ENCODE data around the gene TPH1. TPM values are rescaled to one million over a fixed set of nuclear protein-coding genes. Genes with fewer than 3 reads are reported as not detected.

TPH1 gene
- total RNA-seq, 1 donor from 2014 or later = under 0.01 TPM

DNA sequence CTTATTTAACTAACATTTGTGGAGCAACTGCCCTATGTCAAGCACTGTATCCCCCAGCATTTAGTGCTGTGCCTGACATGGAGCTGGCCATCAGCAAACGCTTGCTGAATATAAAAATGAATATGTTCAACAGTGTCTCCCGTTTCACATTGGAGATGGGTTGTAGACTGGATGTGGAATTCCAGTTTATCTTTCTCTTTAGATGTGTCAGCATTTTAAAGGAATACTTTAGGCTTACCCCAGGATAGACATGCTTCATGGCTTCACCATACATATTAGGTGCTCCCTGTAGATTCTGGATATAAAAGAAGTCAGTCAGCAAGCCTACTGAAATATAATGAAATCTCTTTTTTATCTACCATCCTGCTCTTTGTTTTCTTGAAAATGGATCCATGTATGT, 21.3 kb upstream of the TPH1 start:
- H3K4me3 ChIP-seq (ENCODE audit: low read length in 3 of 3) = no peak overlapping the region
- H3K4me1 ChIP-seq (ENCODE audit: control insufficient read depth in 3 of 3, insufficient read depth in 3 of 3, low read length in 3 of 3) = no peaks in the 10 kb centered on the region

DNA sequence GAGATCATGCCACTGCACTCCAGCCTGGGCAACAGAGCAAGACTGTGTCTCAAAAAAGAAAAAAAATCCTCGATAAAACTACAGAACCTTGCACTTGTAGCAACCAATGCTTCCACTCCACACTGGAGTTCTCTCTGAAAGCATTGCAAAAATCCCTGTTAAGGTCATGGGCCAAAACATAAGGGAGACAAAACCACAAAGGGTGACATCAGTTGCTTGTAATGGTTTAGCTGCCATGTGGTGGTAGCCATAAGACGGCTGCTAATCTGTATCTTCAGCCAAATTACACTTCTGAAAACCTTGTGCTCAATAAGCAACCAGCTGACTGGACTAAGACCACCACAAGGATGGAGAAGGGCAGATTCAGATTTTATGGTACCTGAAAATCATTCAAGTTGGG, 20.6 kb upstream of the TPH1 start:
- Histone ChIP-seq H3K9ac (ENCODE audit: low read depth in 1 of 3, low read length in 3 of 3) (no peak overlapping the region), H3K27me3 (ENCODE audit: control insufficient read depth in 3 of 3, insufficient read depth in 3 of 3, low read length in 3 of 3) (no peaks in the 10 kb centered on the region), H3K27ac (ENCODE audit: low read depth, low read length) (no peak overlapping the region), H3K4me1 (ENCODE audit: control insufficient read depth in 3 of 3, insufficient read depth in 3 of 3, low read length in 3 of 3) (no peaks in the 10 kb centered on the region), H3K36me3 (ENCODE audit: control insufficient read depth in 3 of 3, insufficient read depth in 3 of 3, low read length in 3 of 3) (no peaks in the 10 kb centered on the region), H3K9me3 (ENCODE audit: control insufficient read depth in 3 of 3, low read length in 3 of 3) (no peaks in the 10 kb centered on the region), H3K4me3 (ENCODE audit: low read length in 3 of 3) (no peak overlapping the region)

More for the DNA sequence above, 21.3 kb upstream of the TPH1 start:
- H3K36me3 ChIP-seq (ENCODE audit: control insufficient read depth in 3 of 3, insufficient read depth in 3 of 3, low read length in 3 of 3) = no peaks in the 10 kb centered on the region
- H3K9ac ChIP-seq (ENCODE audit: low read depth in 1 of 3, low read length in 3 of 3) = no peak overlapping the region
- no peaks in the 10 kb centered on the region for H3K27me3 ChIP-seq (ENCODE audit: control insufficient read depth in 3 of 3, insufficient read depth in 3 of 3, low read length in 3 of 3)
- no peak overlapping the region for H3K27ac ChIP-seq (ENCODE audit: low read depth, low read length)
- H3K9me3 ChIP-seq (ENCODE audit: control insufficient read depth in 3 of 3, low read length in 3 of 3) = no peaks in the 10 kb centered on the region

DNA sequence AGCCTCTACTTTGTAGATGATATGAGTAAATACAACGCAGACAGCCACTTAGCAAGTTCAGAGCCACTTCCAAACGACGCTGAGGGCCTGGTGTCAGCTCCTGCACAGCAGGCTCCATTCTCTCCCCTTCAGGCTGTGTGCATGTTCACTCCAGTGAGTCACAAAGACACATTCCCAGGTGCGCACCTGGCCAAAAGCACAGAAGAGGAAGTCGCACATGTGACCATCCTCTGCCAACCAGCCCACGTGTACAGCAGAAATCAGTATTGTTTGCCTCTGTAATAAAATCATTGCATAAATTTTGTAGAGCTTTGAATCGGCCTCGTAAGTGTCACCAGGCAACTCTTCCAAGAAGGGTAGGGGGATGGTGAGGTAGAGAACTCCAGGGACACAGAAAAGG, 19.5 kb upstream of the TPH1 start:
- Histone ChIP-seq H3K9ac (ENCODE audit: low read depth in 1 of 3, low read length in 3 of 3) (no peak overlapping the region), H3K27me3 (ENCODE audit: control insufficient read depth in 3 of 3, insufficient read depth in 3 of 3, low read length in 3 of 3) (no peaks in the 10 kb centered on the region), H3K36me3 (ENCODE audit: control insufficient read depth in 3 of 3, insufficient read depth in 3 of 3, low read length in 3 of 3) (no peaks in the 10 kb centered on the region), H3K4me1 (ENCODE audit: control insufficient read depth in 3 of 3, insufficient read depth in 3 of 3, low read length in 3 of 3) (no peaks in the 10 kb centered on the region), H3K27ac (ENCODE audit: low read depth, low read length) (no peak overlapping the region), H3K9me3 (ENCODE audit: control insufficient read depth in 3 of 3, low read length in 3 of 3) (no peaks in the 10 kb centered on the region), H3K4me3 (ENCODE audit: low read length in 3 of 3) (no peak overlapping the region)

DNA sequence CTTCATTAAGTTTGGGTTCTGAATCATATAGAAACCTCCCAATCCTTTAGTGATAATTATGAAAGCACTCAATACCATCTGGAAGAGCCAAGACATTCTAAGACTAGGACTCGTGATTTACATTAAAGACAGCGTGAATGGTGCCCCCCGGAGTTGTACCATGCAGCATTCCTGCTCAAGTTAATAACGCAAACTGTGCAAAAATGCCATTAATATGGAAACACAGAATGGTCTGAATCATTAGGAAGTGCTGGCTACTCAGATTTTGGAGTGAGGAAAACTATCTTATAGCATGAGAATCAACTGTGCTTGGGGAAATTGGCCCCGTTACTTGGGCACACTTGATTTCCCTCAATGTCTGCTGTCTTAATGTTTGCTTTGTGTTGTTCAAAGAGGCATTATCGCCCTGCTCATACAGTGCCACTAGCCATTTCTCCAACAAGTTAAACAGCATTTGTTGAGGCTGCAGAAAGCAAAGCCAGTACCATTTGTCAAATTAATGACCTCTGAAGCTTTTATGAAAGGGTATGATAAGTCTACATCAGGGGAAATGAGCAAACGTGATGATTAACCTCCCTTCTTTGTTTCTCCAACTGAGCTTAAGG, 18.5 kb upstream of the TPH1 start:
- Histone ChIP-seq H3K4me1 (ENCODE audit: control insufficient read depth in 3 of 3, insufficient read depth in 3 of 3, low read length in 3 of 3) (no peaks in the 10 kb centered on the region), H3K36me3 (ENCODE audit: control insufficient read depth in 3 of 3, insufficient read depth in 3 of 3, low read length in 3 of 3) (no peaks in the 10 kb centered on the region), H3K9ac (ENCODE audit: low read depth in 1 of 3, low read length in 3 of 3) (no peak overlapping the region), H3K4me3 (ENCODE audit: low read length in 3 of 3) (no peak overlapping the region), H3K27me3 (ENCODE audit: control insufficient read depth in 3 of 3, insufficient read depth in 3 of 3, low read length in 3 of 3) (no peaks in the 10 kb centered on the region), H3K9me3 (ENCODE audit: control insufficient read depth in 3 of 3, low read length in 3 of 3) (no peaks in the 10 kb centered on the region), H3K27ac (ENCODE audit: low read depth, low read length) (no peak overlapping the region)

DNA sequence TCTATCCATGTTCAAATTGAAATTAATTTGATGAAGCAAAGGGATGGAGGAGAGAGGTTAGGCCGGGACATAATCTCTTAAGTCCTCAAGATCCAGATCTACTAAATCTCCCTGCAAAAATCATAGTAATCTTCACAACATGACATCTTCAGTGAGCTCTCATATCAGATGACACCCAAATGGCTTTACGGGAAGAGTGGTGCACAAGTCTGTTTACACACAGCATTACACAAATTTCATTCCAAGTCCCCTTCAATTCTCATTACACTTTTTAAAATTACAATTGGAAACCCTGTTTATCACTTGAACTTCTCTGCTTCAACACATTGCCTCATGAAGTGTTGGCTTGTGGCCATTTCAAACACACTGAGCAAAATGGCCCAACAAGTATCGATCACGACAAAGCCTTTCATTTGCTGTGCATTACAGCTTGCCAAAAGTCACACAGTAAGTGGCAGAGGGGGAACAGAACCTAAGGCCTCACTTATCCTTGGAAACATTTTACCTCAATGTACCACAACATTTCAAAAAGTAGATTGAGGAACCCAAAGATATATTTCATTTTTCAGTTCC, 17.9 kb upstream of the TPH1 start:
- Histone ChIP-seq H3K36me3 (ENCODE audit: control insufficient read depth in 3 of 3, insufficient read depth in 3 of 3, low read length in 3 of 3) (no peaks in the 10 kb centered on the region), H3K4me1 (ENCODE audit: control insufficient read depth in 3 of 3, insufficient read depth in 3 of 3, low read length in 3 of 3) (no peaks in the 10 kb centered on the region), H3K27ac (ENCODE audit: low read depth, low read length) (no peak overlapping the region), H3K9ac (ENCODE audit: low read depth in 1 of 3, low read length in 3 of 3) (no peak overlapping the region), H3K4me3 (ENCODE audit: low read length in 3 of 3) (no peak overlapping the region), H3K9me3 (ENCODE audit: control insufficient read depth in 3 of 3, low read length in 3 of 3) (no peaks in the 10 kb centered on the region), H3K27me3 (ENCODE audit: control insufficient read depth in 3 of 3, insufficient read depth in 3 of 3, low read length in 3 of 3) (no peaks in the 10 kb centered on the region)

DNA sequence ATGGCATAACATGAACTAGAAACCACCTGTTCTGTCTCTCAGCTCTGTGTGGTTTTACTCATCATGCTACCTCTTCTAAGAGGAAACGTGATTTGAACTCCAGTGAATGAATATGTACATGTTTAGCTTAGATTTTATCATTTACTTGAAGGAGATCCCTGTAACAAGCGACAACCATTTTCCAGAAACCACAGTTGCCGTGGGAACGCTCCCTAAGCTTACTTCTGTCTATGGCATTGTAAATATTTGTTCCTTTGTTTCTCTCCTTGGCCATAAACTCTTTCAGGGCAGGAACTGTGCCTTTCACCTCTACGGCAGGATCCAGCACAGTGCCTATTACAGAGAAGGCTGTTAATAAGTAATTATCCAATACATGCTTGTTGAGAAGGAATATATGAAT, 17.1 kb upstream of the TPH1 start:
- H3K4me3 ChIP-seq (ENCODE audit: low read length in 3 of 3) = no peak overlapping the region

DNA sequence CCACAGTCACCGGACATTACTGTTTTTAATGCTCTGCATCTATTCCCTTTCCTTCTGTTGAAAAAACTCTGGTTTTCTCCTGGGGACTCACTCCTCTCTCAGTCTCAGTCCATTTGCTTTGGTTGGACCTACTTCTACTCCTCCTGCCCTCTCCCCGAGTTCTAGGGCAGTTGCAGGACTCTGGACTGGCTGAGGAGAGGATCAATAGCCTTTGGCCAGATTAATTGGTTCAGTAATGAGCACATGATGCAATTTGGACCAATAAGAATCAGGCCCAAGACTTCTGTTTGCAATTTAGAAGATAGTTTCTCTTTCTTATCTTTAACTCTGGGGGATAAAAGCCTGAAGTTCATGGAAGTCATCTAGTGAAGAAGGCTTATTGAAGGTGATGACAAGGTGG, 15.3 kb upstream of the TPH1 start:
- H3K4me1 ChIP-seq (ENCODE audit: control insufficient read depth in 3 of 3, insufficient read depth in 3 of 3, low read length in 3 of 3) = no peaks in the 10 kb centered on the region
- no peaks in the 10 kb centered on the region for H3K27me3 ChIP-seq (ENCODE audit: control insufficient read depth in 3 of 3, insufficient read depth in 3 of 3, low read length in 3 of 3)
- no peaks in the 10 kb centered on the region for H3K36me3 ChIP-seq (ENCODE audit: control insufficient read depth in 3 of 3, insufficient read depth in 3 of 3, low read length in 3 of 3)
- no peak overlapping the region for H3K9ac ChIP-seq (ENCODE audit: low read depth in 1 of 3, low read length in 3 of 3)
- H3K9me3 ChIP-seq (ENCODE audit: control insufficient read depth in 3 of 3, low read length in 3 of 3) = no peaks in the 10 kb centered on the region
- H3K4me3 ChIP-seq (ENCODE audit: low read length in 3 of 3) = no peak overlapping the region
- no peak overlapping the region for H3K27ac ChIP-seq (ENCODE audit: low read depth, low read length)

More for the DNA sequence above, 17.1 kb upstream of the TPH1 start:
- H3K9ac ChIP-seq (ENCODE audit: low read depth in 1 of 3, low read length in 3 of 3) = no peak overlapping the region
- no peaks in the 10 kb centered on the region for H3K27me3 ChIP-seq (ENCODE audit: control insufficient read depth in 3 of 3, insufficient read depth in 3 of 3, low read length in 3 of 3)
- no peaks in the 10 kb centered on the region for H3K36me3 ChIP-seq (ENCODE audit: control insufficient read depth in 3 of 3, insufficient read depth in 3 of 3, low read length in 3 of 3)
- H3K9me3 ChIP-seq (ENCODE audit: control insufficient read depth in 3 of 3, low read length in 3 of 3) = no peaks in the 10 kb centered on the region
- H3K4me1 ChIP-seq (ENCODE audit: control insufficient read depth in 3 of 3, insufficient read depth in 3 of 3, low read length in 3 of 3) = no peaks in the 10 kb centered on the region
- no peak overlapping the region for H3K27ac ChIP-seq (ENCODE audit: low read depth, low read length)

DNA sequence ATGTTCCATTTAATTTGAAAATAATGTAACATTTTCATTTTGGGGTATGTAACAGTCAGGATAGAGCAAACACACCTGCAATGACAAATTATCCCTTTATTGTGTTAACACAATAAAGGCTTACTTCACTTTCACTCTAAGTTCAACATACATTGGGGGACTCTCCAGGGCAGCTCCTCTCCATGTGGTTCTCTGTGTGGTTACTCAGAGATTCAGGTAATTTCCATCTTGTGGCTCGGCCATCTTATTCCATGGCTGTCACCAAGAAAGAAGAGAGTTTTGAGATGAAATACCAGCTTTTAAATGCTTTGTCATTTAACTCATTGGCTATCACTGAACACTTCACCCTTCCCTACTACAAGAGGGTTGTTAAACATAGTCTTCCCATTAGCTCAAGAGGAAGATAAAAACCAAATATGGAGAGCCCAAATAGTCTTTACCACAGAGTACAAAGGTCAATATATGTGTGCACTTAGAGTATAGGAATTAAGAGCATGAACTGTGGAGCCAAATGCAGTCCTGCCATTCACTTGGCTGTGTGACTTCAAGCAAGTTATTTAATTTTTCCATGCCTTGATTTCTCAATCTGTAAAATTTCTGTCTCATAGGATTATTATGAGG, 10.6 kb upstream of the TPH1 start:
- no peak overlapping the region for H3K9ac ChIP-seq (ENCODE audit: low read depth in 1 of 3, low read length in 3 of 3)
- no peaks in the 10 kb centered on the region for H3K4me1 ChIP-seq (ENCODE audit: control insufficient read depth in 3 of 3, insufficient read depth in 3 of 3, low read length in 3 of 3)
- H3K27ac ChIP-seq (ENCODE audit: low read depth, low read length) = no peak overlapping the region
- no peaks in the 10 kb centered on the region for H3K27me3 ChIP-seq (ENCODE audit: control insufficient read depth in 3 of 3, insufficient read depth in 3 of 3, low read length in 3 of 3)
- H3K36me3 ChIP-seq (ENCODE audit: control insufficient read depth in 3 of 3, insufficient read depth in 3 of 3, low read length in 3 of 3) = no peaks in the 10 kb centered on the region
- H3K4me3 ChIP-seq (ENCODE audit: low read length in 3 of 3) = no peak overlapping the region
- H3K9me3 ChIP-seq (ENCODE audit: control insufficient read depth in 3 of 3, low read length in 3 of 3) = no peaks in the 10 kb centered on the region

DNA sequence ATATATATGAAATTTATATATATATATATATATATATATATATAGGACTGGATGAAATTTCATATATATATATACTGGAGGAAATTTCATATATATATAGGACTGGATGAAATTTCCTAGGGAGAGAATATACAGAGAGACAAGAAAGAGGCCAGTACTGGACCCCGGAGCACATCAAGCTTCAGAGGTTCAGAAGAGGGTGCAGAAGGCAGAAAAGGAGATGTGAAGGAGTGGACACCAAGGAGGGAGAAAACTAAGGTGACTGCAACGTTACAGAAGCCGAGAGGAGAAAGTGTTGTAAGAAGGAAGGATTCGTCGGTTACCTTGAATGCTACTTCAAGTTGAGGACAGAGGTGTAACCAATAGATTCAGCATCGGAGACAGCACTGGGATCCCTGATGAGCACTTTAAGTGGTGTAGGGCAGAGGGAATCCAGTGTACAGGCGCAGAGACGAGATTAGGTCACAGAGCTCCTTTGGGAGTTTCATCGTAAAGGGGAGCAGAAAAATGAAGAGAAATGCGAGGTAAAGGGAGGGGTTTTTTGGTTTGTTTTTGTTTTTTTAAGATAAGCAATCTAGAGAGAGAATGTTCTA, 8.5 kb upstream of the TPH1 start:
- Histone ChIP-seq H3K27ac (ENCODE audit: low read depth, low read length) (no peak overlapping the region), H3K9ac (ENCODE audit: low read depth in 1 of 3, low read length in 3 of 3) (no peak overlapping the region), H3K4me1 (ENCODE audit: control insufficient read depth in 3 of 3, insufficient read depth in 3 of 3, low read length in 3 of 3) (no peaks in the 10 kb centered on the region), H3K4me3 (ENCODE audit: low read length in 3 of 3) (no peak overlapping the region), H3K9me3 (ENCODE audit: control insufficient read depth in 3 of 3, low read length in 3 of 3) (no peaks in the 10 kb centered on the region), H3K36me3 (ENCODE audit: control insufficient read depth in 3 of 3, insufficient read depth in 3 of 3, low read length in 3 of 3) (no peaks in the 10 kb centered on the region), H3K27me3 (ENCODE audit: control insufficient read depth in 3 of 3, insufficient read depth in 3 of 3, low read length in 3 of 3) (no peaks in the 10 kb centered on the region)

DNA sequence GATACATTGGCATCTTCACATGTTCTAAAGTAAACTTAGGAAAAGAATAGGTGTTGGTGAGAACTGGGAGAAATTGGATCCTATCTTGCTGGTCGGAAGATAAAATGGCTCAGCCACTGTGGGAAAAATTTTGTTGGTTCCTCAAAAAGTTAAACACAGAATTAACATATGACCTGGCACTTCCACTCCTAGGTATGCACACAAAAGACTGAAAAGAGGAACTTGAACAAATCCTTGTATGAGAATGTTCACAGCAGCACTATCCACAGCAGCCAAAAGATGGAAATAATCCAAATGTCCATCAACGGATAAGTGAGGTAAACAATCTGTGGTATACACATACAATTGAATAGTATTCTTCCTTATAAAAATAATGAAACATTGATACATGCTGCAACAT, 4.8 kb upstream of the TPH1 start:
- H3K4me1 ChIP-seq (ENCODE audit: control insufficient read depth in 3 of 3, insufficient read depth in 3 of 3, low read length in 3 of 3) = no peaks in the 10 kb centered on the region
- no peaks in the 10 kb centered on the region for H3K9me3 ChIP-seq (ENCODE audit: control insufficient read depth in 3 of 3, low read length in 3 of 3)
- H3K27ac ChIP-seq (ENCODE audit: low read depth, low read length) = no peak overlapping the region
- H3K4me3 ChIP-seq (ENCODE audit: low read length in 3 of 3) = no peak overlapping the region
- no peak overlapping the region for H3K9ac ChIP-seq (ENCODE audit: low read depth in 1 of 3, low read length in 3 of 3)
- H3K27me3 ChIP-seq (ENCODE audit: control insufficient read depth in 3 of 3, insufficient read depth in 3 of 3, low read length in 3 of 3) = peaks cover 5 to 11% (median 6%) of the 10 kb centered on the region in 3 donors
- H3K36me3 ChIP-seq (ENCODE audit: control insufficient read depth in 3 of 3, insufficient read depth in 3 of 3, low read length in 3 of 3) = no peaks in the 10 kb centered on the region

Data from skeletal muscle tissue (tissue), 4 donors.